ENCODE results near the gene EIF4E2.
"Not testable (repeated sequence)": the region's sequence is repeated elsewhere in the genome, so short reads cannot be mapped to it uniquely, and the experiment has no call there.

Gene EIF4E2

DNA sequence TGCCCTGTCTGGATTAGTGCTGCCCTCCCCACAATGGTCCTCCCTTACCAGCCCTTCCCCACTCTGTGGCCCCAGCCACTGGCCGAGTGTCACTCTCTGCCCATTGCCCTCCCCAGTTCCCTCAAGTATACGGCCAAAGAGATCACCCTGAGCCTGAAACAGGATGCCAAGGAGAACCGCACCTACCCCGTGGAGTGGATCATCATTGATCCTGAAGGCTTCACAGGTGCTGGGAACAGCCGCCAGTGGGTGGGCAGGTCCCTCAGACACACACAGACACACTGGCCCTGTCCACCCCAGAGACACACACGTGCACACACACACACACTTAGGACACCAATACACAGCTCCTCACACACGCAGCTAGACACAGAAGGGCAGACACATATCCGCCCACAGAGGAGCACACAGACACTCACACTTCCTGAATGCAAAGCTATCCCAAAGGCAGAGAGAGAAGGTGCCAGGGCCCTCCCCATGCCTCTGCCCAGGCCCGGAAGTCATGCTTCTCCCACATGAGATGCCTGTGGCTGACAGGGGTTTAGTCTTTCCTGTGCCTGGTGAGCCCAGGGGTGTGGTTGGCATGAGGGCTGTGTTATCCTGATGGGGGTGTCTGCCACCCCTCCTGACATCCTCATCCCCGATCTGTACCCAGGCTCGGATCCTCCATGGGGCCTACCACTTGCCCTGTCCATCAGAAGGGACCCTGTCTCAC lies 21.6 kb upstream of the EIF4E2 start:
- Histone ChIP-seq H3K4me1 (ENCODE audit: low read depth, poor library complexity, severe bottlenecking) (no peaks in the 10 kb centered on the region), H4K20me1 (ENCODE audit: insufficient read depth) (no peaks in the 10 kb centered on the region), H3K79me2 (ENCODE audit: insufficient read depth, low read depth) (no peaks in the 10 kb centered on the region), H2AFZ (ENCODE audit: low read depth) (no peak overlapping the region), H3K4me3 (IDR thresholded peaks at IDR 0.05; ENCODE audit: insufficient read depth, low read depth, low read length) (no peak overlapping the region), H3K36me3 (ENCODE audit: insufficient read depth) (no peaks in the 10 kb centered on the region), H3K27ac (no peak overlapping the region), H3K4me2 (no peak overlapping the region), H3K27me3 (ENCODE audit: insufficient read depth, low read depth) (peaks cover 8% of the 10 kb centered on the region; the same call in 1 of the 2 replicates), H3K9ac (no peak overlapping the region)
- TF ChIP-seq, protein P1, sequence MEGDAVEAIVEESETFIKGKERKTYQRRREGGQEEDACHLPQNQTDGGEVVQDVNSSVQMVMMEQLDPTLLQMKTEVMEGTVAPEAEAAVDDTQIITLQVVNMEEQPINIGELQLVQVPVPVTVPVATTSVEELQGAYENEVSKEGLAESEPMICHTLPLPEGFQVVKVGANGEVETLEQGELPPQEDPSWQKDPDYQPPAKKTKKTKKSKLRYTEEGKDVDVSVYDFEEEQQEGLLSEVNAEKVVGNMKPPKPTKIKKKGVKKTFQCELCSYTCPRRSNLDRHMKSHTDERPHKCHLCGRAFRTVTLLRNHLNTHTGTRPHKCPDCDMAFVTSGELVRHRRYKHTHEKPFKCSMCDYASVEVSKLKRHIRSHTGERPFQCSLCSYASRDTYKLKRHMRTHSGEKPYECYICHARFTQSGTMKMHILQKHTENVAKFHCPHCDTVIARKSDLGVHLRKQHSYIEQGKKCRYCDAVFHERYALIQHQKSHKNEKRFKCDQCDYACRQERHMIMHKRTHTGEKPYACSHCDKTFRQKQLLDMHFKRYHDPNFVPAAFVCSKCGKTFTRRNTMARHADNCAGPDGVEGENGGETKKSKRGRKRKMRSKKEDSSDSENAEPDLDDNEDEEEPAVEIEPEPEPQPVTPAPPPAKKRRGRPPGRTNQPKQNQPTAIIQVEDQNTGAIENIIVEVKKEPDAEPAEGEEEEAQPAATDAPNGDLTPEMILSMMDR (conservative IDR thresholded peaks at IDR 0.05; ENCODE audit: low read depth, low read length), result no peak

DNA sequence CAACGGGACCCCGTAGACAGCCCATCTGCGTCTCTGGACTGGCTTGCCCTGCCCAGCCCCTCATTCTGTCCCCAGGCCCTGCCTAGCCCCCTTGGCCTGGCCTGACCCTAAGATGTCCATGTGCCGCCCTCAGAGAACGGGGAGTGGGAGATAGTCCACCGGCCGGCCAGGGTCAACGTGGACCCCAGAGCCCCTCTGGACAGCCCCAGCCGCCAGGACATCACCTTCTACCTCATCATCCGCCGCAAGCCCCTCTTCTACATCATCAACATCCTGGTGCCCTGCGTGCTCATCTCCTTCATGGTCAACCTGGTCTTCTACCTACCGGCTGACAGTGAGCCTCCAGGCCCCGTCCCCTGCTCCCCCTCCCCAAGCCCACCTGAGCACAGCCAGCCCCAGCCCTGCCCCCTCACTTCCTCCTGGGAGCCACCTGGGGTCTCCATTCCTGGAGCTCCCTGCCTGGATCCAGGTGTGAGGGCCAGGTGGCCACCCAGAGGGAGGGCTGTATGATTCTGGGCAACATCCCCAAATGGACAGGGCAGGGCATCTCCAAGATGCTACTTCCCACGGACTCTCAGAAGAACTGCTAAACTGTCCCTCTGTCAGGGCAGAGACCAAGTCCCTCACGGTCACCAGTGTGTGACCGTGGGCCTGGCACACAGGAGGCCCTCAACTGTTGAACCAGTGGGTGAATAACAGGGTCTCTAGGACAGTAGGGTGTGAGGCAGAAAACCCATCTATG lies 20.5 kb upstream of the EIF4E2 start:
- Histone ChIP-seq H3K4me2 (no peak overlapping the region), H3K27ac (no peak overlapping the region), H3K4me1 (ENCODE audit: low read depth, poor library complexity, severe bottlenecking) (no peaks in the 10 kb centered on the region), H2AFZ (ENCODE audit: low read depth) (no peak overlapping the region), H3K4me3 (IDR thresholded peaks at IDR 0.05; ENCODE audit: insufficient read depth, low read depth, low read length) (no peak overlapping the region), H4K20me1 (ENCODE audit: insufficient read depth) (no peaks in the 10 kb centered on the region), H3K79me2 (ENCODE audit: insufficient read depth, low read depth) (no peaks in the 10 kb centered on the region), H3K9ac (no peak overlapping the region), H3K27me3 (ENCODE audit: insufficient read depth, low read depth) (no peaks in the 10 kb centered on the region; the same call in 1 of the 2 replicates), H3K36me3 (ENCODE audit: insufficient read depth) (no peaks in the 10 kb centered on the region)
- TF ChIP-seq, protein P1 (conservative IDR thresholded peaks at IDR 0.05; ENCODE audit: low read depth, low read length), result no peak

DNA sequence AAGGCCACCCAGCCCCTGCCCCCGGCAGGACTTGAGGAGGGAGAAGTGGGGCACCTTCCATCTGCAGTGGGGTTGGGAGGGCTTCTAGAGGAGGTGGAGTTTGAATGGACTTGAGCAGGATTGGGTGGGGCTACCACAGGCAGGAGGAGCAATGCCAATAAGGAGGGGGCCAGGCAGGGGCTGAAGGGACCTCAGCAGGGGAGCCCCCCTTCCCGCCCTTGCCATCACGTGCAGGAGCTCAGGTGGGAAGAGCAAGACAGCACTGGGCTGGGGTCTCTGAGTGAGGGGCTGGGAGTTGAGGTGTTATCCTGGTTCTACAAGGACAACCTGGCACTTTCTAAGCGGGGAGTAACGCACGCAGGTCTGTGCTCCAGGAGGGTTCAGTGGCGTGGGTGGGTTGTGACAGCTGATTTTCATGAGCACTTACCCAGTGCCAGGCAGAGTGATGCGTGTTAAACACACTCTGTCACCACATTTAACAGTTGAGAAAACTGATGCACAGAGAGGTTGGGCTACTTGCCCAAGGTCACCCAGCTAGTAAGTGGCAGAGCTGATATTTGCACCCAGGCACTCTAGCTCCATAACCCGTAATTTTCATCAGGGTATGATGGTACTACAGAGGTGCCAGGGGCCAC lies 19.7 kb upstream of the EIF4E2 start:
- Histone ChIP-seq H3K4me3 (IDR thresholded peaks at IDR 0.05; ENCODE audit: insufficient read depth, low read depth, low read length) (no peak overlapping the region), H4K20me1 (ENCODE audit: insufficient read depth) (no peaks in the 10 kb centered on the region), H3K79me2 (ENCODE audit: insufficient read depth, low read depth) (no peaks in the 10 kb centered on the region), H2AFZ (ENCODE audit: low read depth) (no peak overlapping the region), H3K4me2 (no peak overlapping the region), H3K27ac (no peak overlapping the region), H3K27me3 (ENCODE audit: insufficient read depth, low read depth) (no peaks in the 10 kb centered on the region; the same call in 1 of the 2 replicates), H3K36me3 (ENCODE audit: insufficient read depth) (no peaks in the 10 kb centered on the region), H3K4me1 (ENCODE audit: low read depth, poor library complexity, severe bottlenecking) (no peaks in the 10 kb centered on the region), H3K9ac (no peak overlapping the region)
- TF ChIP-seq, protein P1 (conservative IDR thresholded peaks at IDR 0.05; ENCODE audit: low read depth, low read length), result no peak

DNA sequence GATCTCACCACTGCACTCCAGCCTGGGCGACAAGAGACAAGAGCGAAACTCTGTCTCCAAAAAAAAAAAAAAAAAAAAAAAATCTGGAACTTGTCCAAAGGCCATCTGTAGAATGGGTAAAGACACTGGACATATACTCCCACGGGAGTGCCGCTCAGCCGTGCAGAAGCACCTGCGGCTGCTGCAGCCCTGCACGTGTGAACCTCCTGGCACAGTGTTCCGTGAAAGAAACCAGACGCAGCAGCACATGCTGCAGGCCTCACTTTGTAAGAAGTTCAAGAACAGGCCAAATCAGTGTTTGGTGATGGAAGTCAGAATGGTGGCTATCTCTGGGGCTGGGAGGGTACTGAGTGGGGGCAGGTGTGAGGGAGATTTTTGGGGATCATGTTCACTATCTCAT lies 18.1 kb upstream of the EIF4E2 start:
- H3K27ac ChIP-seq, result no peak overlapping the region
- no peaks in the 10 kb centered on the region for H4K20me1 ChIP-seq (ENCODE audit: insufficient read depth)
- no peak overlapping the region for H3K9ac ChIP-seq
- H3K79me2 ChIP-seq (ENCODE audit: insufficient read depth, low read depth), result no peaks in the 10 kb centered on the region
- no peak overlapping the region for H3K4me3 ChIP-seq (IDR thresholded peaks at IDR 0.05; ENCODE audit: insufficient read depth, low read depth, low read length)
- no peak overlapping the region for H3K4me2 ChIP-seq
- TF ChIP-seq, protein P1 (conservative IDR thresholded peaks at IDR 0.05; ENCODE audit: low read depth, low read length), result no peak
- H3K4me1 ChIP-seq (ENCODE audit: low read depth, poor library complexity, severe bottlenecking), result no peaks in the 10 kb centered on the region
- no peaks in the 10 kb centered on the region; the same call in 1 of the 2 replicates for H3K27me3 ChIP-seq (ENCODE audit: insufficient read depth, low read depth)
- no peaks in the 10 kb centered on the region for H3K36me3 ChIP-seq (ENCODE audit: insufficient read depth)
- H2AFZ ChIP-seq (ENCODE audit: low read depth), result no peak overlapping the region

DNA sequence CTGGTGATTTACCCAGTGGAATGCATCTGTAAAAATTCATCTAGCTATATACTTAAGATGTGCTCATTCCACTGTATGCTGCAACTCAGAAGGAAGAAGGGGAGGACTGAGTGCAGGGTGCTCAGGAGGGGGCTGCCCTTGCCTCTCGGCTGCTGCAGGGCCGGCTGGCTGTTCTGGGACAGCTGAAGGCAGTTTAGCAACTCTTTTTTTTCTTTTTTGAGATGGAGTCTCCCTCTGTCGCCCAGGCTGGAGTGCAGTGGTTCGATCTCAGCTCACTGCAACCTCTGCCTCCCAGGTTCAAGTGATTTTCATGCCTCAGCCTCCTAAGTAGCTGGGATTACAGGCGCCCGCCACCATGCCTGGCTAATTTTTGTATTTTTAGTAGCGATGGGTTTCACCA lies 17.7 kb upstream of the EIF4E2 start:
- H3K36me3 ChIP-seq (ENCODE audit: insufficient read depth); H3K9ac ChIP-seq; H3K79me2 ChIP-seq (ENCODE audit: insufficient read depth, low read depth); H3K4me1 ChIP-seq (ENCODE audit: low read depth, poor library complexity, severe bottlenecking); H3K27me3 ChIP-seq (ENCODE audit: insufficient read depth, low read depth); H2AFZ ChIP-seq (ENCODE audit: low read depth); H4K20me1 ChIP-seq (ENCODE audit: insufficient read depth); H3K4me3 ChIP-seq (IDR thresholded peaks at IDR 0.05; ENCODE audit: insufficient read depth, low read depth, low read length); H3K4me2 ChIP-seq; H3K27ac ChIP-seq: not testable (repeated sequence)

All from KMS-11 (cell line).